Choroid plexus epithelial cell (primary cell): ENCODE measurements around the gene TRMT2A.

Experiments
- DNase-seq: peaks from one replicate; pipeline ENCODE4 v3.0.0-alpha.2; 2010; ENCODE audit warnings: low read depth
- H3K4me3 ChIP-seq: 2 replicates; pipeline ENCODE4 v1.5.1; 2011; ENCODE audit warnings: low read depth, mild to moderate bottlenecking, control low read depth, low read length, moderate library complexity
- TF ChIP-seq, protein P1 (sequence below): conservative IDR thresholded peaks from 2 replicates; pipeline ENCODE4 v1.5.1; 2011; ENCODE audit warnings: low read depth, mild to moderate bottlenecking, control low read depth, inconsistent platforms, low read length, moderate library complexity

TRMT2A gene

DNA sequence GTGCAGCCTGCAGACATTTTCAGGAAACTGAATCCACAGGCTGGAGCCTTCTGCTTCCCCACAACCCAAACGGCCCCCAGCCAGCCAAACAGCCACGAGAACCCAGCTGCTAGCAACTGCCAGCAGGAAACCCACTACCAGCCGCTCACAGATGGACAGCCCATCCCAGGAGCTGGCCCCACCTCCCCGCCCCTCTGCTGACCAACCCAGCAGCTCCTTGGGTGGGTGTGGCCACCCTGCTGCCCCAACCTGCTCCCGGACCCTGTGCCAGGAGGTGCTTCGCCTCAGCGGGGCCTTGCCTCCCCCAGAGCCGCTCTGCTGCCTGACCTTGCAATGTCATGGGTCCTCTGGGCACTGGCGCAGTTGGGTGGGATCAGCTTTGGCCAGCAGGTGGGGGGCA lies 42.0 kb upstream of the TRMT2A start:
- H3K4me3 ChIP-seq: no peak overlapping the region
- TF ChIP-seq, protein P1, sequence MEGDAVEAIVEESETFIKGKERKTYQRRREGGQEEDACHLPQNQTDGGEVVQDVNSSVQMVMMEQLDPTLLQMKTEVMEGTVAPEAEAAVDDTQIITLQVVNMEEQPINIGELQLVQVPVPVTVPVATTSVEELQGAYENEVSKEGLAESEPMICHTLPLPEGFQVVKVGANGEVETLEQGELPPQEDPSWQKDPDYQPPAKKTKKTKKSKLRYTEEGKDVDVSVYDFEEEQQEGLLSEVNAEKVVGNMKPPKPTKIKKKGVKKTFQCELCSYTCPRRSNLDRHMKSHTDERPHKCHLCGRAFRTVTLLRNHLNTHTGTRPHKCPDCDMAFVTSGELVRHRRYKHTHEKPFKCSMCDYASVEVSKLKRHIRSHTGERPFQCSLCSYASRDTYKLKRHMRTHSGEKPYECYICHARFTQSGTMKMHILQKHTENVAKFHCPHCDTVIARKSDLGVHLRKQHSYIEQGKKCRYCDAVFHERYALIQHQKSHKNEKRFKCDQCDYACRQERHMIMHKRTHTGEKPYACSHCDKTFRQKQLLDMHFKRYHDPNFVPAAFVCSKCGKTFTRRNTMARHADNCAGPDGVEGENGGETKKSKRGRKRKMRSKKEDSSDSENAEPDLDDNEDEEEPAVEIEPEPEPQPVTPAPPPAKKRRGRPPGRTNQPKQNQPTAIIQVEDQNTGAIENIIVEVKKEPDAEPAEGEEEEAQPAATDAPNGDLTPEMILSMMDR: no peak
- DNase-seq: no peak

DNA sequence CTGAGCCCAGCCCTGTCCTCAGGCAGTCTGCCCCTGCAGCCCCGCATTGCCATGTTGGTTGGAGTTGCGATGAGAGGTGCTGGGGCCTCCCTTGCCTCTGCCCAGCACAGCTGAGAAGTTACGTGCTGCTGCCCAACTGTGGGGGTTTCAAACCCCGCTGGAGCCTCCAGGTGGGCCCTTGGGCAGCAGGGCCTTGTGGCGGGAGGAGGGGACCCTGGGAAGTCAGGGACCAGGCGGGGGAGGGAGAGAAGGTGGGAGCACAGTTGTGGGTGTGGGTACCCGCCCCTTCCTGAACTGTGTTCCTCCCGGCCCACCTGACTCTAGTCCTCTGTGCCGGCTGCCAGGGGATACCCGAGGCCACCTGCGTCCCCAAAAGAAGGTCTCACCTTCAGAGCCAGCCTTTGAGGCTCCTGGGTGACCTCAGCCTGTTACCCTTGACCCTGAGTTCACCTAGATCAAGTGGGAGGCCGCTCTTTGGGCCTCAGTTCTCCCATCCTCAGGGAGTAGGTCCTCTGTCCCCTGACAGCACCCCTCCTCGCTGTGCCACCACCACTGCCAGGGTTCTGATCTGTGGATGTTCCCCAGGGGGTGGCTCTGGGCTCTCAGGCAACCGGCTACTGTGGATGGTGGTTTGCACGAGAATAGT lies 41.5 kb upstream of the TRMT2A start:
- no peak overlapping the region for H3K4me3 ChIP-seq
- TF ChIP-seq, protein P1: no peak
- no peak for DNase-seq

DNA sequence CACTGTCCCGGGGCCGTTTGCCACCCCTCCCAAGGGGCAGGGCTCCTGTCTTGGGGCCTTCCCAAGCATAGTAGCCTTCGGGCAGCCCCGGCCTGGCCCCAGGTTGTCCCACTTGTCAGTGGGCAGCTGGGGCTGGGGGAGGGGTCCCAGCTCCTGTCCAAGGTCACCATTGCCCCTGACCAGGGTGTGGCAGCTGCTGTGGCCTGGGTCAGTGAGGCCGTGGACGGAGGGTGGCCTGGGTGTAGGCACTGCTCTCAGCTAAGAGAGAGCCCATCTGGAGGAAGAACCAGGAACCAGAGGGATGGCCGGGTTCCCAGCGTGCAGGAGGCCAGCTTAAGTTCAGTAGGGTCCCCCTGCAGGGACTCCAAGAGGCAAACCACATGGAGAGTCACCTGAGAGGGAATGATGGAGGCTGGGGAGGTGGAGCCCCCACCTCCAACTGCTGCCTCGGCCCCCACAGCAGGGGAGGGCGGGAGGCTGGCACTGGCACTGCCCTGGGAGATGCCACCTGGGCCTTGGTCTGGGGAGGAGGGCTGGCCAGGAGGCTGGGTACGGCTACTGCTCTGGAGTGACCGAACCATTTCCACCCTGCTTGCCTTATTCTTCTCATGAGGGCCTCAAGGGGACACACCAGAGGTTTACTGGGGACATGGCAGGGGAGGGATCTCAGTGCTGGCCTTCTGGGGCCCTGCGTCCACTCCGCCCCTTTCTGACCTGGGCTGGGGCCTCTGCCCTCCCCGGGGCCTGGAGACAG lies 40.6 kb upstream of the TRMT2A start:
- no peak for DNase-seq
- TF ChIP-seq, protein P1: no peak
- no peak overlapping the region for H3K4me3 ChIP-seq

DNA sequence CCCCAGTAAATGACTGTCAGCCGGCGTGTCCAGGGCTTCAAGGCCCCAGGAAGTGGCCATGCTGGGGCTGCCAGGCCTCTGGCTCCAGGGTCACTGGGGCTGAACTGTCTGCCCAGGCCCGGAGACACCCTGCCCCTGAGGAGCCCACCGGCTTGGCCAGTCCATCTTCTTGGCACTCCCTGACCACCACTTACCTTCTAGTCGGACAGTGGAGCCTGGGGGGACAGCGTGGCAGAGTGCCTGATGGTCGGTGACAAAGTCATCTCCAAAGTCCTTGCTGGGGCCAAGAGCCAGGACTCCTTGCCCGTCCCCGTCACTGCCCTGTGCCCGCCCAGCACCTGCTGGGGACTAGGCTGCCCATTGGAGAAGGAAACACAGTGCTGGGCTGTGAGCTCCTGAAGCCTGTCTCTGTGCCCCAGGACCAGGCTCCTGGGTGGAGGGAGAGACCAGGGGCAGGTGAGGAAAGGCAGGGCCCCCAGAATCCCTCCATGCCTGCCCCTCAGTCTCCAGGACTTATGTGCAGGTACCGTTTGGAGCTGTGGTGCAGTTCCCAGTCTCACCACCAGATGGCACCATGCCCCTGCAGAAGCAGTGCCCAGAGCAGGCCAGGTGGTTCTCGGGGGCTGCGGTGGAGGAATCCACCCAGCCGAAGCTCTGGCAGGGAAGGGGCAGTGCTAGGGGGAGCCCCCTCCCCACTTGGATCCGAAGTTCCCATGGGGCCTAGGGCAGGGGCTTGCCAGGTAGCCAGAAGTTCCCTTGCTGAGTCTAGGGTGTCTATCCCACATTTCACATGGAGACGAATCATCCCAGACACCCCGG lies 39.8 kb upstream of the TRMT2A start:
- DNase-seq: peak; percentile 82
- H3K4me3 ChIP-seq: no peak overlapping the region
- TF ChIP-seq, protein P1: peak; percentile 97

DNA sequence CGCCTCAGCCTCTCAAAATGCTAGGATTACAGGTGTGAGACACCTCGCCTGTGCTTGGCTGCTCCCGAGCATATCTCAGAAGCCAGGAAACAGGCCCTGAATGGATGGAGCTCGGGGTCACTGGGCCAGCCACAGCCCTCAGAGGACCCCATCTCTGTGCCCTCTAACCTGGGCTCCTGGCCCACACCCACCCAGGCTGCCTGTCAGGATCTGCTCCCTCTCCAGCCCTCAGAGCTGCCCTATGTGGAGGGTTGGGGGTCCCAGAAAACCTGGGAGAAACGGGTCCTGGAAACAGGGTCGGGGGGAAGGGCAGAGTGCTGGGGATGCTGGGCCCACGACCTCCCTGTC lies 39.0 kb upstream of the TRMT2A start:
- TF ChIP-seq, protein P1: no peak
- H3K4me3 ChIP-seq: no peak overlapping the region
- no peak for DNase-seq

DNA sequence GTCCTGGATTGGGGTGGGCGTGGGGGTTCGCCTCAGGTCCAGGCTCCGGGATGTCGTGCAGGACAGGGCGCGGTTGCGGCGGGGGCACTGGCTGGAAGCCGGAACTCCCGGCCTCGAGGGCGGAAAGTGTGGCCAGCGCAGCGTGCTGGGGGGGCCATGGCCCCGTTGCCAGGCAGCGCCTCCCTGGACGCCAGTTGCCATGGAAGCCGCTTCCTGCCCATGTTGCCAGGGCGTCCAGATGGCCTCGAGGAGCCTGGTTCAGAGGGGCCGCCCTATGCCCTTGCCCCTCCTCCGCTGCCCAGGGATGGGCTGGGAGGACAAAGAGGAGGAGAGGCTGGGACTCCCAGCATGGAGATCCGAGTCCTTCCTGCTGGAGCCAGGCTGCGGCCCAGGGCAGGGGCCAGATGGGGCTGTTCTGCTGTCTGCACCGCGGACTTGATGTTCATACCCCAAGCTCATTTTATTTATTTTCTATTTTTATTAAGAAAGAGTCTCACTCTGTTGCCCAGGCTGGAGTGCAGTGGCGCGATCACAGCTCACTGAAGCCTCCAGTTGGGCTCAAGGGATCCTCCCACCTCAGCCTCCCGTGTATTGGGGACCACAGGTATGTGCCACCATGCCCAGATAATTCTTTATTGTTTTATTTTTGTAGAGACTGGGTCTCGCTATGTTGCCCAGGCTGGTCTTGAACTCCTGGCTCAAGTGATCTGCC lies 38.5 kb upstream of the TRMT2A start:
- DNase-seq: peak; percentile 50
- TF ChIP-seq, protein P1: no peak
- H3K4me3 ChIP-seq: no peak overlapping the region
